Measurements from ENCODE around the gene MB21D2. TPM values are rescaled to one million over a fixed set of nuclear protein-coding genes. Genes with fewer than 3 reads are reported as not detected.

The MB21D2 gene
- total and polyA plus RNA-seq, 2 of the 8 experiments (the other 6 are each of a cell fraction or from before 2014, with no cell fraction given) = 10.0 to 21.0 TPM

GRCh38 chr3:192881159-192881786 is 36.4 kb downstream of the MB21D2 start:
- Histone ChIP-seq H3K27ac (ENCODE audit: low read depth, low read length) (no peak overlapping the region), H3K36me3 (ENCODE audit: control insufficient read depth in 2 of 4, insufficient read depth in 4 of 4, low read length in 3 of 4) (no peaks in the 10 kb centered on the region), H2BK120ac (replicated peaks; ENCODE audit: low read depth, low read length) (no peak overlapping the region), H3K4me2 (ENCODE audit: insufficient read depth in 1 of 2, low read depth in 2 of 2, low read length in 2 of 2) (no peak overlapping the region), H3K9ac (replicated peaks in 1 of 4; ENCODE audit: extremely low read depth in 1 of 4, low read depth in 3 of 4, low read length in 3 of 4) (no peak overlapping the region), H3K56ac (replicated peaks; ENCODE audit: insufficient read length, low read depth, low read length) (no peak overlapping the region), H2AK5ac (ENCODE audit: low read depth, low read length) (no peak overlapping the region), H2AFZ (ENCODE audit: low read length) (no peak overlapping the region), H2BK20ac (ENCODE audit: low read length) (no peak overlapping the region), H2BK5ac (ENCODE audit: low read depth, low read length) (no peak overlapping the region; the same call in 1 of the 2 replicates), H3K9me3 (ENCODE audit: insufficient read depth in 2 of 2, low read depth in 1 of 2, low read length in 1 of 2) (no peaks in the 10 kb centered on the region), H3K79me1 (ENCODE audit: low read depth, low read length) (no peaks in the 10 kb centered on the region; the same call in 1 of the 2 replicates), H2BK12ac (ENCODE audit: low read depth, low read length) (no peak overlapping the region), H4K91ac (replicated peaks; ENCODE audit: insufficient read length, low read length) (no peak overlapping the region), H4K5ac (ENCODE audit: insufficient read length, low read depth, low read length) (no peak overlapping the region), H3K18ac (ENCODE audit: extremely low read depth, low read length) (no peak overlapping the region), H3K14ac (ENCODE audit: insufficient read length) (no peak overlapping the region), H2BK15ac (ENCODE audit: low read length) (0 out of 2 replicates have a peak overlapping the region, but pooled peaks have one; percentile 31), H3K79me2 (ENCODE audit: control insufficient read depth in 1 of 2, insufficient read depth in 2 of 2, low read length in 2 of 2) (peaks cover 5 to 79% of the 10 kb centered on the region in 2 experiments), H3K27me3 (replicated peaks in 1 of 4; ENCODE audit: control insufficient read depth in 3 of 4, extremely low read depth in 1 of 4, insufficient read depth in 3 of 4, low read length in 3 of 4) (no peaks in the 10 kb centered on the region), H4K8ac (ENCODE audit: extremely low read depth, insufficient read depth, low read length) (no peak overlapping the region), H4K20me1 (replicated peaks in 1 of 2; ENCODE audit: control insufficient read depth in 1 of 2, insufficient read depth in 2 of 2, low read length in 2 of 2) (peaks cover 0 to 4% of the 10 kb centered on the region in 2 experiments), H3K4me1 (replicated peaks in 1 of 4; ENCODE audit: control insufficient read depth in 3 of 4, insufficient read depth in 4 of 4, low read length in 3 of 4) (peaks cover 2 to 11% (median 7%) of the 10 kb centered on the region in 4 experiments), H3K23ac (ENCODE audit: insufficient read length) (no peak overlapping the region), H3K4ac (replicated peaks; ENCODE audit: insufficient read length, low read depth, low read length) (no peak overlapping the region), H3K4me3 (ENCODE audit: extremely low read depth in 1 of 4, insufficient read depth in 2 of 4, low read depth in 3 of 4, low read length in 4 of 4) (no peak overlapping the region), H3K23me2 (ENCODE audit: low read depth, low read length) (no peaks in the 10 kb centered on the region)
- DNase-seq (ENCODE audit: low read depth in 1 of 2, low spot score in 2 of 2) (no peak), FAIRE-seq (no peak)
- ChIA-PET POLR2A (ENCODE audit: partially characterized antibody) (interaction anchor here (0.8 to 3.6 kb wide), 5 partner anchors 9 to 160 kb away, joined by 3 to 17 read pairs (median 3); no protein-coding TSS in a partner anchor), CTCF (ENCODE audit: partially characterized antibody) (interaction anchor here (0.7 to 1.6 kb wide), 8 partner anchors 10 to 68 kb away, joined by 3 to 9 read pairs (median 4); no protein-coding TSS in a partner anchor)
- WGBS, 2 experiments (ENCODE audit: extremely low coverage in 1 of 2, insufficient coverage in 1 of 2, insufficient read length in 1 of 2, insufficient replicate concordance in 2 of 2, low coverage in 1 of 2, low lambda C conversion rate in 2 of 2, missing lambda C conversion rate in 1 of 2) = 71% methylated on average over 7 of the region's 7 CpGs; no CpG with 5 or more reads in 1 of the 2 experiments
- no peak for TF ChIP-seq SIX5 (IDR thresholded peaks at IDR 0.05; ENCODE audit: low read depth, low read length)

Data from H1 (cell line).